ENCODE measurements around the gene LHFPL2.
"Not testable (repeated sequence)": the region's sequence is repeated elsewhere in the genome, so short reads cannot be mapped to it uniquely, and the experiment has no call there.

- TF ChIP-seq CTCF (IDR thresholded peaks at IDR 0.05; ENCODE audit: insufficient read depth, low read length); POLR2AphosphoS5 (IDR thresholded peaks at IDR 0.05; ENCODE audit: low read depth); REST (IDR thresholded peaks at IDR 0.05; ENCODE audit: insufficient replicate concordance, low read depth); GABPA (IDR thresholded peaks at IDR 0.05; ENCODE audit: low read depth); SPI1 (IDR thresholded peaks at IDR 0.05; ENCODE audit: borderline replicate concordance, low read depth): not testable (repeated sequence)
Observed at GRCh38 chr5:78620119-78620518, 28.5 kb downstream of the LHFPL2 start.
